ENCODE data around the gene SPDYE2.
"Not testable (repeated sequence)": the region's sequence is repeated elsewhere in the genome, so short reads cannot be mapped to it uniquely, and the experiment has no call there.

Gene SPDYE2, protein sequence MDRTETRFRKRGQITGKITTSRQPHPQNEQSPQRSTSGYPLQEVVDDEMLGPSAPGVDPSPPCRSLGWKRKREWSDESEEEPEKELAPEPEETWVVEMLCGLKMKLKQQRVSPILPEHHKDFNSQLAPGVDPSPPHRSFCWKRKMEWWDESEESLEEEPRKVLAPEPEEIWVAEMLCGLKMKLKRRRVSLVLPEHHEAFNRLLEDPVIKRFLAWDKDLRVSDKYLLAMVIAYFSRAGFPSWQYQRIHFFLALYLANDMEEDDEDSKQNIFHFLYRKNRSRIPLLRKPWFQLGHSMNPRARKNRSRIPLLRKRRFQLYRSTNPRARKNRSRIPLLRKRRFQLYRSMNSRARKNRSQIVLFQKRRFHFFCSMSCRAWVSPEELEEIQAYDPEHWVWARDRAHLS

DNA sequence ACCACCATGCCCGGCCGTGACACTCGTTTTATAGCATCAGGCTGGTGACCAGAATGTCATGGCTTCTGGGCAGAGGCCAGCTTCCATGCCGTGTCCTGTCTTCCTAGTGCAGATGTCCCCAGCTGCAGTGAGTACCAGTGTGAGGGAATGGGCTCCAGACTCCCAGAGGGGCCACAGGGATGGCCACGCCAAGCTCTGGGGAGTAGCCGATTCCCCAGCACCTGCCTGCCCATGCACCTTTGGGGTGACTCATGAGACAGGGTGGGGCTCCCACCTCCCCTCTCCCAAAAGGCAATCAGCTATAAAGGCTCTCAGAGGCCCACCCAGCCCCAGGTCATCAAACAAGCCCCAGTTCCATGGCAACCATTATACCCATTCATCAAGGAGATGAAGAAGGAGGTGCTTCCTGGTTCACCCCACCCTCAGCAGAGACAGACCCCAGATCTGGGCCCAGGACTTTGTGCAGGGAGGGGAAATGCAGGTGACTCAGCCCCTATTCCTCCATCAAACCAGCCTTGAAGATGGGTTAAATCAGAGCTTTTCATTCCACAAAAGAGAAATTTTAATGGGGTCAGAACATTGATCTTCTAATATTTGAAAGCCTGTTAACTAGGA, at the start of gene SPDYE2:
TSS of gene SPDYE2 (plus strand) at position 419 of the 615 bp plus-strand sequence. CDS start 2,030 bp downstream, outside the sequence.
- not testable (repeated sequence) for DNase-seq (ENCODE audit: low read depth, low spot score)

DNA sequence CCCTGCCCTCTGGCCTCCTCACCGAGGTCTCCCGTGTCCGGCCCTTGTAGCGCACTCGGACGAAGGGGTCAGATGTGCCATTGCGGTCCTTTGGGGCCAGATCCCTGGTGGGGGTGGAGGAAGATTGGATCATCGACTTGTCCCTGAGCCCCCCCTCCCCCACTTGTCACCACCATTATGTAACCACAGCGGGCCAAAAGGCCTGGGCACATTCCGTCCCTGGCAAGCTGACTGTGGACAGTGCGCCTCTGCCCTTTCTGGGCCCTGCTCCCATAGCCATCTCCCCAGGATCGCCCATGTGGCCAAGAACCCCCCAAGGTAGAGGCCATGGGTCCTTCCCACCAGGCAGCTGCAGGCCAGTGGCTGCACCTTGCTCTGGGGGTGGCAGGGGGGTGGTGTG, 47.9 kb upstream of the SPDYE2 start:
- DNase-seq (ENCODE audit: low read depth, low spot score) = not testable (repeated sequence)

DNA sequence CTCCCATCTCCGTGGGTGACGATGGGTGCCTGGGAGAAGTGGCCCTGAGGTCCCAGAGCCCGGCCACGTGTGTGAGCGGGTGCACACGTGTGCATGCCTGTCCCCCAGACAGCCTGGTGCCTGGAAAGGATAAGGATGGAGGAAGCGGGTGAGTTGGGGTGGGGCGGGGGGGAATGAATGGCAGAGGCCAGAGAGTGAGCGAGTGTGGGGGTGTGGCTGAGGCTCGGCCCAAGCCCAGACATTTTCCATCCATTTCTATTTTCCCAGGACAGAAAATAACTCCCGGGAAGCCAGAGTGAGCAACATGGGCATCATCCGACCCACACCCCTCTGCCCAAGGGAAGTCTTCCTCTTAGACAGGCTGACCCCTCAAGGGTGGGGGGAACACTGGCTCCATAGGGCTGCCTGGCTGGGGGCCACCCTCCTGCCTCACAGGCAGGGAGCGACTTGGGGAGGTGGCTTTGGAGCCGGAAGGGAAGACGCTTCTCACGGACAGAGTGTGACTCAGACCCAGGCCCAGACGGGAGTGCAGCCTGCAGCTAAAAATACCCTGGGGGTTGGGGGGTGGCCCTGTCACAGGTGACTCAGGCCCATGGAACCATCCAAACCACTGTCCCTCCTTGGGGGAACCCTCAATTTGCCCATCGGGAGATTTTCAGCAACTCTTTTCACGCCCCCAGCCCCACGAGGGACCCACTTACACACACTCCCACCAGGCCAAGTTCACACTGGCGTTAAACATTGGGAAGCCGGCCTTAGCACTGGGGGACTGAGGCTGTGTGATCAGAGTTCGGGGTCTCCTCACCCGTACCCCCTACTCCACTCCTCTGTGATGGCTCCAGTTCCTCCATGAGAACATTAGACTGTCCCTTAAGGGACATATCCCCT, 45.5 kb upstream of the SPDYE2 start:
- not testable (repeated sequence) for DNase-seq (ENCODE audit: low read depth, low spot score)

DNA sequence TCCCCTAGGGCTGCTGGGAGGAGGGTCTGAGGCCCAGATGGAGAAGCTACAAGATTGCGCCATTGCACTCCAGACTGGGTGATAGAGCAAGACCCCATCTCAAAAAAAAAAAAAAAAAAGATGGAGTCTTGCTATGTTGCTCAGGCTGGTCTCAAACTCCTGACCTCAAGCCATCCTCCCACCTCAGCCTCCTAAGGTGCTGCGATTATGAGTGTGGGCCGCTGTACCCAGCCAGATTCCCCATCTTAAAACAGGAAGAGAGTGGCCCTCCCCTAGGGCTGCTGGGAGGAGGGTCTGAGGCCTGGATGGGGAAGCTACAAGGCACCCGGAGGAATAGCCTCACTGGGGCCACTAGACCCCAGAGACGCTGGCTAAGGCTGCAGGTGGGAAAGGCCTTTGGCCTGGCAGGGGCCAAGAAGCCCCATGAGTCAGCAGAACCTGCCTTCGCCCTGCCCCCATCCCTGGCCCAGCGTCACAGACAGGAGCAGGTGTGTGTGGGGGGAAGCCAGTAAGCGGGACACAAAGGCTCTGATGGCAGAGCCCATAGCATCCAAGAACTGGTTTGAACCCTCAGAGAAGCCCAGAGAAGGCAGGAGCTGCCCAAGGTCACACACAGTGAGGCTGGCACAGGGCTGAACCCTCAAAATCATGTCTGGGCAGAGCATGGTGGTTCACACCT, 43.5 kb upstream of the SPDYE2 start:
- DNase-seq (ENCODE audit: low read depth, low spot score) = not testable (repeated sequence)

DNA sequence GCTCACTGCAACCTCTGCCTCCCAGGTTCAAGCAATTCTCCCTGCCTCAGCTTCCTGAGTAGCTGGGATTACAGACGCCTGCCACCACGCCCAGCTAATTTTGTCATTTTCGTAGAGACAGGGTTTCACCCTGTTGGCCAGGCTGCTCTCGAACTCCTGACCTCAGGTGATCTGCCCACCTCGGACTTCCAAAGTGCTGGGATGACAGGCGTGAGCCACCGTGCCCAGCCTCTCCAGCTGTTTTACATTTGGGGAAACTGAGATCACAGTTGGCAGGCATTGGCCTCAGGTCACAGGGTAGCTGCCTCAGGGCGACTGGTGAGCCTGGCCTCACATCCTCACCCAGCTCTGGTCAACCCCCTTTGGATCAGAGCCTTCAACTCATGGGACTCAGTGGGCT, 40.5 kb upstream of the SPDYE2 start:
- DNase-seq (ENCODE audit: low read depth, low spot score) = not testable (repeated sequence)

DNA sequence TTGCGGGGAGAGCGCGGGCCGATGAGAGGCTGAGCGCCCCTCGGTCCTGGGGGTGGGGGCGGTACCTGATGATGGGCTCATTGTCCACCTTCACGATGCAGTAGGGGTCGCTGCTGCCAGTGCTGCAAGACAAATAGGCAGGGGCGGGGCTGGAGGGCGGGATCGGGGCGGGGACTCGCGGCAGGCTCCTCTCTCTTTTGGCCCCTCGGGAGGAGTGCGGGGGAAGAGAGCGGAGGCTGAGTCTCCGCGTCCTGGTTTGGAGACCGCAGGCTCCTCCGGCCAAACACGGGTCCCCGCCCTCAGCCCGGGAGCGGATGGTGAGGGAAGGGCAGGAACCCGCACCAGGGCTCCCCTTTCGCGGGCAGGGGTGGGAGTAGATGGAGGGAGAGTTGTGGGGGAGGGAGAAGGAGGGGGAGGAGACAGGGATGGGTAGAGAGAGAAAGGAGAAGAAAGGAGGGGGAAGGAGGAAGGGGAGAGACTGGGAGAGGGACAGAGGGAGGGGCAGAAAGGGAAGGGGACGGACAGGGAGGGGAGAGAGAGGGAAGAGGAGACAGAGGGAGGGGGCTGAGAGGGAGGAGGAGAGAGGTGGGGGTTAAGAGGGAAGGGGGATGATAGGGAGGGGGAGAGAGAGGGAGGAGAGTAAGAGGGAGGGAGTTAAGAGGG, 39.0 kb upstream of the SPDYE2 start:
- not testable (repeated sequence) for DNase-seq (ENCODE audit: low read depth, low spot score)

DNA sequence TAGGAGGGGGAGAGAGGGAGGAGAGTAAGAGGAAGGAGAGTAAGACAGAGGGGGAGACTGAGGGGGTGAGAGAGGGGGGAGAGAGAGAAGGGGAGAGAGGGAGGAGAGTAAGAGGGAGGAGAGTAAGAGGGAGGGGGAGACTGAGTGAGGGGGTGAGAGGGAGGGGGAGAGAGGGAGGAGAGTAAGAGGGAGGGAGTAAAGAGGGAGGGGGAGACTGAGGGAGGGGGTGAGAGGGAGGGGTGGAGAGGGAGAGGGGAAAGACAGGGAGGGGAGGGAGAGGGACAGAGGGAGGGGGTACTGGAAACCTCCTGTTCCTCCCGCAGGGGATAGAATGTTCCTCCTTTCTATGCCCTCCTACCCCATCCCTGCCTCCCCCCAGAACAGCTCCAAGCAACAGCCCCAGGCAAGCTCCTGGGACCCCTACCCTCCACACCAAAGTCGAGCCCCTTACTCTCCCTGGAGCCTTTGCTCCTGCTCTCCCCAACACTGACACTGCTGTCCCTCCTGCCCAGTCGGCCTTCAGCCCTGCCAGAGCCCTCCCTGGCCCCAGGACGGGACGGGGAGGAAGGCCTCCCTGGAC, 38.3 kb upstream of the SPDYE2 start:
- DNase-seq (ENCODE audit: low read depth, low spot score) = peak; percentile 28

DNA sequence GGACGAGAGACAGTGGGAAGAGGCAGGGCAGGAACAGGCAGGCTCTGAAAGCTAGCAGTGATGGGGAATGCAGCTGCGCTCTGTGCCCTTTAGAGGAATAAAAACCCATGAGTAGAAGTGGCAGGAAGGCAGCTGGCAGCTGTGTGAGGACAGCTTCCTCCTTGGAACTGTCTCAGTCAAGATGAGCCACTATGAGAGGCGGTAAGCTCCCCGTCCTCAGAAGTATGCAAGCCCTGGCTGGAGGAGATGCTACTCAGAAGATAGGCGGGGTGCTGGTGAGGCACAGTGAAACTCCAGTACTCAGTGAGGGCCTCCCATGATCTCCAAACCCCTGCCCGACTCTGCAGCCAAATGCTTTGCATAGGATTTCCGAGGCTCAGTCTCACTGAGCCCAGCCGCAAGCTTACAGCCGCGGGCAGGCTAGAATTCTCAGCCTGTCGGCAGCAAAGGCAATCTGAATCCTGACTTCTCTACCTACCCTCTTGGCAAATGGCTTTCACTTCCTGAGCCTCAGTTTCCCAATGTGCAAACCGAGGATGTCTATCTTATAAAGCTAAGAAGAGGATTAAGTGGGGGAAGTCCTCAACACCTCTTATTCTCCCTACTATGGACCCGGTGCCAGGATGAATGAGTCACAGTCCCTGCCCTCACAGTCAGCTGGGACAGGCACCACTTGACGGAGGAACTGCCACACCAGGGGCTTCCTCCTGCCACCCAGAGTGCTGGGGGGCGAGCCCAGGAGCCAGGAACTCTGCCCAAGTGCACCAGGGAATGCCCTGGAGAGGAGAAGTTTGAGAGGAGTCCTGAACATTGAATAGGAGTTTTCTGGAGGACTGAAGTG, 35.9 kb upstream of the SPDYE2 start:
- not testable (repeated sequence) for DNase-seq (ENCODE audit: low read depth, low spot score)

DNA sequence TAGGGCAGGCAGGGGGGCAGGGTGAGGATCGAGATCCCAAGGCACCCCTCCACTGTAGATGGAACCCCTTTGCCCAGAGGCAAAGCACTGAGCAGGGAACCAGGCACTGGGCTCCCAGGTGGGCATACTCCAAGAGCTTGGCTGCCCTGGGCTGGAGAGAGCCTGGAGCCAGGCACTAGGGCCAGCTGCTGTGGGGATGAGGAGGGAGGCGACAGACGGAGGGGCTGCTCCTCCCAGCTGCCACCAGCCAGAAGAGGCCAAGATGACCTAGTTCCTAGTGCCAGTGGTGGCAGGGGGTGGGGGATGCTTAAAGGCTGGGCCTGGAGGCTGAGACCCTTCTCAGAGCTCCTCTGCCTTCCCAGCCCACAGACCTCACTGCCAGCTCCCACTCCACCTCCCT, 35.1 kb upstream of the SPDYE2 start:
- DNase-seq (ENCODE audit: low read depth, low spot score) = not testable (repeated sequence)

DNA sequence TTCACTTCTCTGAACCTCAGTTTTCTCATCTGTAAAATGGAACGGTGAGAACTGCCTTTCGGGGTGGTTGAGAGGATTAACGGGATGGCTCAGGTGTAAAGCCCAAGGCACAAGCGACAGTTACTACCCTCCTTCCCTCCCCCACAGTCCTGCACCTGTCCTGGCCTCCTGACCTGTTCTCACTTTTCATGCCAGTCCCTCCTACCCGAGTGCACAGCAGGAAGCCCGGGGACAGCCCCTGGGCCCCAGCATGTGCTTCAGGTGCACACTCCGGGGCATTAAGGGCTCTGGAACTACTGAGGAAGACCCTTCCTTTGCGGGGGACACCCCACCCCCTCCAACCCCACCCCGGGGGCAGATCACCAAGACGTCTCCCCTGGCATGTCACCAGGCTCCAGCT, 34.1 kb upstream of the SPDYE2 start:
- DNase-seq (ENCODE audit: low read depth, low spot score) = not testable (repeated sequence)

DNA sequence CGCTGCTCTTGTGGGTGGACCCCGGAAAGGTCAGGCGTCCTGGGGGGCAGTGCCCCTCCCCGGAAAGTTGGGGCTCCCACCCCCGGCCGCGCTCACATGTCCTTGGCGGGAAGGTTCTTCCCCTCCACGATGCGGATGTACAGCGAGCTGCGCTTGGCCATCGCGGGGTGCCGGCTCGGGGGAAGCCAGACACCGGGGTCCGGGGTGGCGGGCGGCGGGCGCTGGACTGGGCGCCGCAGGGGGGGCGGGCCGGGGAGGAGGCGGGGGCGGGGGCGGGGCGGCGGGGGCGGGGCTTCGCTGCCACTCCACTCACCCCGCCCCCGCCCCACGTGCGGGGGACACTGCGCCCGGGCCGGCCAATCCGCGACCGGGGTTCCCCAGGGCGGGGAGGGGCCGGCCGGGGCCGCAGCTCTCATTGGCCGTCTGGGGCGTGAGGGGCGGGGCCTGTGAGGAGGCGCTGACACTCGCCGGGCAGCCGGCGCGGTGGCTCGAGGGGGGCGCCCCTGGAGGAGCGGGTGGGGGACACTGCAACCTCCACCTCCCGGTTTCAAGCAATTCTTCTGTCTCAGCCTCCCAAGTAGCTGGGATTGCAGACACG, 33.4 kb upstream of the SPDYE2 start, which contains the start of gene RASA4B:
TSS of gene RASA4B (minus strand) at position 228 of the 598 bp plus-strand sequence. CDS start at position 161, 67 bp downstream.
- DNase-seq (ENCODE audit: low read depth, low spot score) = not testable (repeated sequence)

DNA sequence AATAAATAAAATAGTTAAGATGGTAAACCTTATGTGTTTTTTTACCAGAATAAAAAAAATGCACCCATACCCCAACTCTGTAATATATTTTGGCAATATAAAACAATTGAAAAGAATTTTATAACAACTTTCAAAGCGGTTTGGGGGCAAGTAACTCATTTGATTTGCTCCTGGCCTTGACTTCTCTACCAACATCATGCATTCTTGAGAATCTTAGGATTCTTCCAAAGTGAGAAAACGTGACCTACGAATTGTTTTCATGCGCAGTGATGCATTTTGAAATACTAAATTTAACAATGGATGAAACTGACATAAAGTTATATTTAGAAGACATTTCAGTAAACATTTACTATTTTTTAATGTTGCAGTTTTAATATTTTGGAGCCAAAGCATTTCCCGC, 30.2 kb upstream of the SPDYE2 start:
- DNase-seq (ENCODE audit: low read depth, low spot score) = not testable (repeated sequence)

DNA sequence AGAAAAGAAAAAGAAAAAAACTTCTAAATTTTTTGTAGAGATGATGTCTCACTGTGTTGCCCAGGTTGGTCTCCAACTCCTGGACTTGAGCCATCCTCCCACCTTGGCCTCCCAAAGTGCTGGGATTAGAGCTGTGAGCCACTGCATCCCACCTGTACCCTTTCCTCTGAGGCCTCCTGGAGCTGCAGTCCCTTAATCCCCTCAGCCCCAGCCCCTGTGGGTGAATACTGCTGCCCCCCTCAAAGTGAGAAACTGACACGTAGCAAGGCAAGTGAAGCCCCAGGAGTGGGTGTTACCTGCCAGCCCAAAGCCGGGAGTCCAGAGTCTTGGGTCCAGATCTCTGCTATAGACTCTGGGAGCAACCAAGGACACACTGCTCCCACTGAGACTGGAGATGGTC, 26.2 kb upstream of the SPDYE2 start:
- DNase-seq (ENCODE audit: low read depth, low spot score) = not testable (repeated sequence)

DNA sequence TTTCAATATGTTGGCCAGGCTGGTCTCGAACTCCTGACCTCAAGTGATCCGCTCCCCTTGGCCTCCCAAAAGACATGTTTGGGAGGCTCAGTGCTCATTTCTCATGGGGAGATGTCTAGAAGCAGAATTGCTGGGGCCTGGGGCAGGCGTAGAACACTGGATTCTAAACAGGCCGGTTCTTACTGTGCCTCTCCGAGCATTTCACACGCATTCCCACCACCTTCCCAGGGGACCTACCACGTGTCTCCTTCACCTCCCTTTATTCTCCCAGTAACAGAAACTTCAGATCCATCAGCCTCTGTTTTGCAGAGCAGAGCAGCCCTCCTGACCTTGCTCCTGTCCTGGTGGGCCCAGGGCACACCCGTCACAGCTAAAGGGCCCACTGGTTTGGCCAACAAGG, 23.8 kb upstream of the SPDYE2 start:
- not testable (repeated sequence) for DNase-seq (ENCODE audit: low read depth, low spot score)

DNA sequence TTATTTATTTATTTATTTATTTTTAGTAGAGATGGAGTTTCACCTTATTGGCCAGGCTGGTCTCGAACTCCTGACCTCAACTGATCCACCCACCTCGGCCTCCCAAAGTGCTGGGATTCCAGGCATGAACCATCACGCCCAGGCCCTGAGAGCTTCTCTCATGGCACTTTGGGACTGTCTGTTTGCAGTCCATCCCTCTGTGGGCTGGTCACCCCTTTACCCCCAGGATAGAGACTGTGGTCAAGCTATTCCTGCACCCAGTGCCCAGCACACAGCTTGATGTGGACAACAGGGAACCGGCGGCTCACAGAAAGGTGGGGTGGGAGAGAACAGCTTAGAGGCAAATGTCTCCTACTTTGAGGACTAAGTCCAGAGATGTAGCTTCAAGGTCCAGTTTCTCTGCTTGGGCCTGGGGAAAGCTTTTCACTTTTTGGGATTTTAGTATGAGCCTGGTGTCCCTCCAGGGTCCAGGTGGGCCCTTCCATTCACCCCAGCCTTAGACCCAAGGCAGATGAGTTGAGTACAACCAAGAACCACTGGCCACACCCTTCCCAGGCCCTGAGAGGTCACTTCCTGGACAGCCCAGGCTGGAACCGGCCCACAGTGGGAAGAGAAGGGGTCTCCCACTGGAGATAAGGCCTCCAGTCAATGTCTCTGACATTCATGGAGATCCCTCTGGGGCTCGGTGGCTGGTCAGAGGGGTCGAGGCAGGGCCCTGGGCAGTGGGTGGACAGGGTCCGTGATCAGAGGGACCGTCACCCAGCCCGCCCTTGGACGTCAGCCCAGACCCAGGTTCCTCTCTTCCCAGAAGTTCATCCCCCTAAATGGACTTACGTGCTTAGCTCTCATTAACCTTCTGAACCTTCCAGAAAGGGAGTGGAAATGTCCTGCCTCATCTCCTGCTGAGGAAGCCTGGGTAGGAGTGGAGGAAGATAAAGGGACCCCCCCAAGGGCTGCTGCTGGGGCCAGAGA, 22.9 kb upstream of the SPDYE2 start:
- DNase-seq (ENCODE audit: low read depth, low spot score) = not testable (repeated sequence)

DNA sequence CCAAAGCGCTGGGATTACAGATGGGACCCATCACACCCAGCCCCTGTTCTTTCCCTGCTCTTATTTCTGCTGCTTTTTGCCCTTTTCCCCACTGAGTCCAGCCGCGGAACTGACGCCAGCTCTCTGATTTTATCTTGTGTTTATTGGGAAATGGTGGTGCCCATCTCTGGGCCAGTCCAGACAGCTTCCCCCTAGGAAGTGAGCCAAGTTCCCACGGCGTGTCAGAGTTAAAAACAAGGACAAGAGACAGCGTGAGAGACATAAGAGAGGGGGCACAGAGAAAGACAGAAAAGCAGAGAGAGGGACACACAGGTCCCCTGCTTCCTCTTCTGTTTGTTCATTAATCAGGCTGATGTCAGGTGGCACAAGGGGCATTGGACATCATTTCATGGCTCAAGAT, 19.4 kb upstream of the SPDYE2 start:
- DNase-seq (ENCODE audit: low read depth, low spot score) = not testable (repeated sequence)

DNA sequence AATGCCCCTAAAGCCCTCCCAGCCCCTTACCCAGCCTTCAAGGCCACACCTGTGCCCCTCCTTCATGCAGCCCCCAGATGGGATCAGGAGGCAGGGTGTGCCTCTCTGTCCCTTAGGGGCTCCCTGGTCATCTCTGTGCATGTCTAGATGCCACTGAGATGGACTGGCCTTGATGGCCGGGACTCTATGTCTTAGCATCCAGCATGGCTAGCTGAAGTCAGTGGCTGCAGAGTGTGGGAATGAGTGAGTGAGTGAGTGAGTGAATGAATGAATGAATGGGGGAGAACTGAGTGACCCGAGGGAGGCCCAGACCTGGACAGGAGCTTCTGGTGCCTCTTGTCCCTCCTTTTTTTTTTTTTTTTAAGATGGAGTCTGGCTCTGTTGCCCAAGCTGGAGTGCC, 18.9 kb upstream of the SPDYE2 start:
- not testable (repeated sequence) for DNase-seq (ENCODE audit: low read depth, low spot score)
